IMR-90 (cell line): Measurements from ENCODE around the gene UBLCP1. TPM values are rescaled to one million over a fixed set of nuclear protein-coding genes. Genes with fewer than 3 reads are reported as not detected.

Source experiments
- ATAC-seq: fragments of 200-7000 bp; cut with Tn5 transposase; 2 replicates; pipeline ENCODE4 v1.9.1; 2020; ENCODE audit warnings: low read depth, mild to moderate bottlenecking, moderate library complexity
- BruUV-seq: library from RNA; stranded (reverse); fragments of 400-500 nt; replicated peaks from 2 replicates; lab custom pipeline; 2021; lab: Mats Ljungman, UMichigan
- CTCF ChIA-PET: fragments of 300-600 bp; formaldehyde crosslinking; extraction: SDS; loops from one replicate; lab custom pipeline; 2021; ENCODE audit warnings: antibody characterized with exemption; lab: Yijun Ruan, JAX
- POLR2A ChIA-PET: fragments of 300-600 bp; sonication (Branson Sonifier 250); formaldehyde crosslinking; loops from one replicate; lab custom pipeline; 2022; ENCODE audit warnings: antibody characterized with exemption; ENCODE audit not compliant: unreplicated experiment; lab: Charles Lee
- DNase-seq: peaks from one replicate; pipeline ENCODE4 v3.0.0; 2013
- H2AFZ ChIP-seq: replicated peaks from 2 replicates; pipeline ENCODE3; 2013; ENCODE audit warnings: low read length, mild to moderate bottlenecking; ENCODE audit not compliant: poor library complexity
- H2AK5ac ChIP-seq: 2 replicates; pipeline ENCODE4 v1.6.1; 2013; ENCODE audit warnings: low read depth, low read length, inconsistent platforms
- H2AK9ac ChIP-seq: replicated peaks from 2 replicates; pipeline ENCODE3; 2013; ENCODE audit warnings: mild to moderate bottlenecking, low read depth, low read length, moderate library complexity; ENCODE audit not compliant: poor library complexity
- H2BK120ac ChIP-seq: 2 replicates; pipeline ENCODE4 v1.6.1; 2013; ENCODE audit warnings: low read depth, low read length, inconsistent platforms
- H2BK15ac ChIP-seq: 3 replicates; pipeline ENCODE4 v1.6.1; 2013; ENCODE audit warnings: low read depth, low read length, inconsistent platforms
- H2BK20ac ChIP-seq: 2 replicates; pipeline ENCODE4 v1.6.1; 2013; ENCODE audit warnings: low read depth, mild to moderate bottlenecking, inconsistent platforms, low read length, moderate library complexity
- H2BK5ac ChIP-seq: 2 replicates; pipeline ENCODE4 v1.6.1; 2013; ENCODE audit warnings: mild to moderate bottlenecking, low read depth, low read length, inconsistent platforms; ENCODE audit not compliant: poor library complexity, severe bottlenecking
- H3K14ac ChIP-seq: replicated peaks from 2 replicates; pipeline ENCODE4 v1.6.1; 2013; ENCODE audit warnings: low read depth, low read length, inconsistent platforms
- H3K18ac ChIP-seq: 2 replicates; pipeline ENCODE4 v1.6.1; 2013; ENCODE audit warnings: low read depth, low read length, control low read depth
- H3K23ac ChIP-seq: 2 replicates; pipeline ENCODE4 v1.6.1; 2013; ENCODE audit warnings: low read depth, low read length, inconsistent platforms
- H3K27ac ChIP-seq: 2 replicates; pipeline ENCODE4 v1.5.1; 2013; ENCODE audit warnings: mild to moderate bottlenecking, control low read depth, low read length; ENCODE audit not compliant: insufficient read depth
- H3K27me3 ChIP-seq: 2 replicates; pipeline ENCODE4 v1.6.1; 2013; ENCODE audit warnings: low read length; ENCODE audit not compliant: control insufficient read depth, insufficient read depth
- H3K36me3 ChIP-seq: 2 replicates; pipeline ENCODE4 v1.6.1; 2013; ENCODE audit warnings: low read length, mixed read lengths; ENCODE audit not compliant: control insufficient read depth, insufficient read depth
- H3K4ac ChIP-seq: 2 replicates; pipeline ENCODE4 v1.6.1; 2013; ENCODE audit warnings: low read depth, low read length, inconsistent platforms
- H3K4me1 ChIP-seq: 2 replicates; pipeline ENCODE4 v1.6.1; 2013; ENCODE audit warnings: low read length, mixed read lengths; ENCODE audit not compliant: control insufficient read depth, insufficient read depth
- H3K4me2 ChIP-seq: 2 replicates; pipeline ENCODE4 v1.6.1; 2013; ENCODE audit warnings: low read depth, mild to moderate bottlenecking, control low read depth, low read length, moderate library complexity
- H3K4me3 ChIP-seq: 2 replicates; pipeline ENCODE4 v1.5.1; 2013; ENCODE audit warnings: low read depth, mild to moderate bottlenecking, control low read depth, low read length, moderate library complexity; ENCODE audit not compliant: insufficient read depth
- H3K56ac ChIP-seq: 2 replicates; pipeline ENCODE4 v1.6.1; 2013; ENCODE audit warnings: low read length, inconsistent platforms; ENCODE audit not compliant: insufficient read depth; ENCODE audit errors: extremely low read depth
- H3K79me1 ChIP-seq, 2 experiments: 2 replicates each; pipeline ENCODE4 v1.6.1; 2013; ENCODE audit warnings: low read length in 2 of 2, inconsistent platforms in 1 of 2, low read depth in 1 of 2
- H3K9ac ChIP-seq: 2 replicates; pipeline ENCODE4 v1.6.1; 2013; ENCODE audit warnings: low read depth, low read length, control low read depth
- H3K9me1 ChIP-seq: 2 replicates; pipeline ENCODE4 v1.6.1; 2013; ENCODE audit warnings: low read length, inconsistent platforms; ENCODE audit not compliant: insufficient read depth
- H3K9me3 ChIP-seq: 2 replicates; pipeline ENCODE4 v1.6.1; 2013; ENCODE audit warnings: low read length; ENCODE audit not compliant: control insufficient read depth, insufficient read depth
- H4K20me1 ChIP-seq: 2 replicates; pipeline ENCODE4 v1.6.1; 2013; ENCODE audit warnings: low read length, inconsistent platforms; ENCODE audit not compliant: insufficient read depth
- H4K5ac ChIP-seq: 2 replicates; pipeline ENCODE4 v1.6.1; 2013; ENCODE audit warnings: mild to moderate bottlenecking, low read depth, low read length, control low read depth
- H4K8ac ChIP-seq, 2 experiments: 2 replicates each; pipeline ENCODE4 v1.6.1; 2013; ENCODE audit warnings: low read depth in 2 of 2, low read length in 2 of 2, control low read depth in 1 of 2, inconsistent platforms in 1 of 2
- H4K91ac ChIP-seq: 2 replicates; pipeline ENCODE4 v1.6.1; 2013; ENCODE audit warnings: low read depth, low read length, inconsistent platforms; ENCODE audit not compliant: insufficient read depth
- BHLHE40 ChIP-seq: fragments of 150-350 bp; IDR thresholded peaks from 2 replicates; pipeline ENCODE4 v1.6.1; 2016; ENCODE audit warnings: mild to moderate bottlenecking, low read depth, low read length
- CHD1 ChIP-seq: IDR thresholded peaks from 2 replicates; pipeline ENCODE4 v1.6.1; 2012; ENCODE audit warnings: low read depth, low read length, improper control_type of control experiment
- CTCF ChIP-seq: conservative IDR thresholded peaks from 2 replicates; pipeline ENCODE4 v1.5.1; 2012; ENCODE audit warnings: mild to moderate bottlenecking, low read depth, low read length, improper control_type of control experiment
- FOS ChIP-seq: fragments of 150-350 bp; IDR thresholded peaks from 2 replicates; pipeline ENCODE4 v1.6.1; 2016; ENCODE audit warnings: low read depth, low read length
- MAFK ChIP-seq: IDR thresholded peaks from 2 replicates; pipeline ENCODE4 v1.6.1; 2012; ENCODE audit warnings: low read depth, low read length, improper control_type of control experiment
- MAZ ChIP-seq: IDR thresholded peaks from 2 replicates; pipeline ENCODE4 v1.6.1; 2012; ENCODE audit warnings: low read depth, mild to moderate bottlenecking, low read length, improper control_type of control experiment, moderate library complexity, borderline replicate concordance
- MXI1 ChIP-seq: IDR thresholded peaks from 2 replicates; pipeline ENCODE4 v1.6.1; 2012; ENCODE audit warnings: low read depth, mild to moderate bottlenecking, low read length, moderate library complexity, borderline replicate concordance
- NFE2L2 ChIP-seq: fragments of 150-350 bp; IDR thresholded peaks from 2 replicates; pipeline ENCODE4 v1.6.1; 2016; ENCODE audit warnings: low read depth, mild to moderate bottlenecking, low read length
- POLR2A ChIP-seq: IDR thresholded peaks from 2 replicates; pipeline ENCODE4 v1.6.1; 2012; ENCODE audit warnings: mild to moderate bottlenecking, low read depth, low read length
- RAD21 ChIP-seq: IDR thresholded peaks from 2 replicates; pipeline ENCODE4 v1.6.1; 2012; ENCODE audit warnings: low read length, improper control_type of control experiment
- RCOR1 ChIP-seq: IDR thresholded peaks from 2 replicates; pipeline ENCODE4 v1.6.1; 2012; ENCODE audit warnings: mild to moderate bottlenecking, low read length, improper control_type of control experiment; ENCODE audit not compliant: insufficient replicate concordance
- RFX5 ChIP-seq: IDR thresholded peaks from 2 replicates; pipeline ENCODE4 v1.8.0; 2012; ENCODE audit warnings: low read depth, mild to moderate bottlenecking, low read length, moderate library complexity
- WGBS, 2 experiments: methylation state at CpG; one replicate each; pipeline versions ENCODE4 v1.1.5 to v1.1.7; 2013; ENCODE audit warnings: missing lambda C conversion rate in 2 of 2; ENCODE audit not compliant: insufficient read length in 1 of 2; ENCODE audit errors: extremely low coverage in 2 of 2; 5-methylcytosine and 5-hydroxymethylcytosine counted together
- dilution Hi-C: fragments of 300-500 bp; cut with HindIII; formaldehyde crosslinking; loops from one replicate; pipeline ENCODE4 v1.14.3; 2018; ENCODE audit warnings: low sequenced_read_pairs; ENCODE audit not compliant: unreplicated experiment
- in situ Hi-C: fragments of 300-500 bp; cut with MboI; formaldehyde crosslinking; loops from 3 replicates; pipeline ENCODE4 v1.14.3; 2019; ENCODE audit warnings: low sequenced_read_pairs, inconsistent platforms, mixed read lengths
- intact Hi-C: fragments of 100-400 bp; cut with micrococcal nuclease; formaldehyde crosslinking; loops from 2 replicates; pipeline ENCODE4 v1.10.0; 2022
- polyA plus RNA-seq, 3 experiments: library from polyadenylated mRNA; depleted of rRNA; stranded (reverse); fragments of >200 nt; gene quantifications; 2 replicates each; pipeline ENCODE4 v1.2.3, GENCODE V29; 2012; ENCODE audit warnings: low replicate concordance in 1 of 3
- total RNA-seq: library from RNA; depleted of rRNA; stranded (reverse); fragments of >200 nt; gene quantifications from 2 replicates; pipeline ENCODE4 v1.2.3, GENCODE V29; 2012

Gene UBLCP1
- total and polyA plus RNA-seq, 2 of the 4 experiments (the other 2 are of a cell fraction), result 11.7 to 17.5 TPM

GRCh38 chr5:159227452-159227851 lies 35.6 kb upstream of the UBLCP1 start:
- no peak for ATAC-seq
- dilution Hi-C loops (no loop called here), intact Hi-C loops (no loop called here), in situ Hi-C loops (no loop called here)
- no peak overlapping the region for H3K14ac ChIP-seq
- no peaks in the 10 kb centered on the region for H3K4me1 ChIP-seq
- H3K56ac ChIP-seq, result no peak overlapping the region
- H2AK9ac ChIP-seq, result no peak overlapping the region
- CTCF ChIA-PET, result no interaction called here
- no peak overlapping the region for H2BK120ac ChIP-seq
- no peak overlapping the region for H2AK5ac ChIP-seq
- no peak overlapping the region for H4K91ac ChIP-seq
- H3K23ac ChIP-seq, result no peak overlapping the region
- no peak overlapping the region for H3K9ac ChIP-seq
- no peak overlapping the region for H2BK15ac ChIP-seq
- POLR2A ChIA-PET, result no interaction called here
- H3K9me1 ChIP-seq, result no peaks in the 10 kb centered on the region
- H3K79me1 ChIP-seq, result no peaks in the 10 kb centered on the region
- no peak overlapping the region for H3K4me2 ChIP-seq
- H4K20me1 ChIP-seq, result no peaks in the 10 kb centered on the region
- BruUV-seq, result no TSS peak
- TF ChIP-seq FOS, result no peak
- no peak for TF ChIP-seq BHLHE40
- TF ChIP-seq RCOR1, result no peak
- no peak for TF ChIP-seq POLR2A
- TF ChIP-seq NFE2L2, result no peak
- TF ChIP-seq RAD21, result no peak
- no peak for TF ChIP-seq CTCF
- no peak for TF ChIP-seq RFX5
- no peak for TF ChIP-seq MAZ
- no peak for TF ChIP-seq MAFK
- TF ChIP-seq MXI1, result no peak
- no peak for TF ChIP-seq CHD1
- no peak overlapping the region for H2BK20ac ChIP-seq
- no peak overlapping the region for H3K27ac ChIP-seq
- no peak overlapping the region for H2AFZ ChIP-seq
- 0 out of 2 replicates have a peak, but pooled peaks cover 4% of the 10 kb centered on the region for H3K27me3 ChIP-seq
- WGBS, 2 experiments, result no CpG with 5 or more reads among the region's 3 CpGs
- no peak overlapping the region for H3K18ac ChIP-seq
- no peak overlapping the region for H4K8ac ChIP-seq
- no peak overlapping the region for H2BK5ac ChIP-seq
- no peaks in the 10 kb centered on the region for H3K9me3 ChIP-seq
- no peak overlapping the region for H3K4ac ChIP-seq
- H4K5ac ChIP-seq, result no peak overlapping the region
- H3K4me3 ChIP-seq, result no peak overlapping the region
- no peaks in the 10 kb centered on the region for H3K36me3 ChIP-seq
- DNase-seq, result no peak
